Pancreas (tissue), 10 donors: ENCODE data around the gene NACA2. TPM values are rescaled to one million over a fixed set of nuclear protein-coding genes. Genes with fewer than 3 reads are reported as not detected.
A peak's percentile ranks its signal among the peaks of the same experiment; 100 is the strongest.
"Not testable (repeated sequence)": the region's sequence is repeated elsewhere in the genome, so short reads cannot be mapped to it uniquely, and the experiment has no call there.

Experiments
- ATAC-seq, 4 donors: fragments of 200-7000 bp; cut with Tn5 transposase; one replicate each; pipeline versions ENCODE4 v1.8.0 to v1.9.1; 2020; ENCODE audit warnings: mild to moderate bottlenecking in 4 of 4, moderate library complexity in 4 of 4
- DNase-seq, 6 donors: peaks; one replicate each; pipeline ENCODE4 v3.0.0-alpha.2; 2020
- FAIRE-seq: peaks from 2 replicates; lab custom pipeline; 2012; peaks lifted over from hg19 to GRCh38; lab: Jason Lieb, UNC
- H3K27ac ChIP-seq, 4 donors: fragments of 200-600 bp; sonication (generic); 1 replicate in 3 of 4; 2 replicates in 1 of 4; pipeline versions ENCODE4 v1.5.0 to v1.8.0; 2020
- H3K27me3 ChIP-seq, 4 donors: fragments of 200-600 bp; one replicate each; pipeline ENCODE4 v1.8.0; 2021
- H3K36me3 ChIP-seq, 3 donors: fragments of 200-600 bp; sonication (generic) in 1 of 3; one replicate each; pipeline versions ENCODE4 v1.5.0 to v1.8.0; 2020 to 2021
- H3K4me1 ChIP-seq, 3 donors: fragments of 200-600 bp; one replicate each; pipeline ENCODE4 v1.8.0; 2021
- H3K4me3 ChIP-seq, 4 donors: fragments of 200-600 bp; sonication (generic) in 2 of 4; one replicate each; pipeline versions ENCODE4 v1.5.0 to v1.8.0; 2020 to 2021
- H3K9me3 ChIP-seq, 4 donors: fragments of 200-600 bp; one replicate each; pipeline ENCODE4 v1.8.0; 2021
- CTCF ChIP-seq, 4 donors: fragments of 200-600 bp; sonication (generic) in 3 of 4; IDR thresholded peaks; one replicate each; pipeline versions ENCODE4 v1.5.0 to v1.8.0; 2021; ENCODE audit warnings: antibody characterized with exemption in 4 of 4
- WGBS, 2 donors: extraction: QIAGEN DNeasy Blood & Tissue Kit; methylation state at CpG; one replicate each; pipeline ENCODE4 v1.1.7; 2013; 5-methylcytosine and 5-hydroxymethylcytosine counted together
- intact Hi-C, 3 donors: fragments of 100-400 bp; cut with DNase I; formaldehyde crosslinking; loops; one replicate each; pipeline versions ENCODE4 v1.11.1 to v1.14.2; 2022
- polyA plus RNA-seq, 2 donors: library from polyadenylated mRNA; stranded (reverse); fragments of 200-250 nt; gene quantifications; one replicate each; pipeline ENCODE4 v1.2.3, GENCODE V29; 2013
- total RNA-seq, 6 donors: library from RNA; stranded (reverse); fragmentation: NEBNext Ultra II Directional in 4 of 6; extraction: Animal tissue kit (Norgen Biotek cat#: 25700) in 4 of 6; gene quantifications; one replicate each; pipeline versions ENCODE4 v1.2.1 to v1.2.4, GENCODE V29; 2021 to 2023
- donor health status: healthy with polysubstance abuse.
- donor health status: DM: no; HTN: no; CAD: no; lungs with moderate emphysema.
- donor health status: DM: no; HTN: no; CAD: no.
- donor health status: control.
- donor health status: control.
- donor health status: Bipolar disorder and iron deficiency.
- donor health status: DM: yes; HTN: yes; CAD: no.
- donor health status: DM: no; HTN: no; CAD: no.
- donor health status: DM: no; HTN: no; CAD: no.
- donor health status: DM: yes; HTN: yes; CAD: no.

The NACA2 gene
- total and polyA plus RNA-seq, 8 donors = 0.12 TPM; not detected in 7

- DNase-seq (no peak), ATAC-seq (no peak), FAIRE-seq (no peak)
- Histone ChIP-seq H3K4me3 (no peak overlapping the region), H3K4me1 (no peaks in the 10 kb centered on the region), H3K36me3 (no peaks in the 10 kb centered on the region), H3K27ac (no peak overlapping the region), H3K27me3 (no peaks in the 10 kb centered on the region), H3K9me3 (no peaks in the 10 kb centered on the region)
- no peak for TF ChIP-seq CTCF (IDR thresholded peaks at IDR 0.05)
- 92 to 93% methylated on average over 8 of the region's 8 CpGs for WGBS, 2 donors
- intact Hi-C loops = no loop called here
These were observed 911 bp upstream of the NACA2 start for GRCh38 chr17:61591930-61592329.

- DNase-seq (no peak), FAIRE-seq (no peak), ATAC-seq (no peak)
- Histone ChIP-seq H3K36me3 (no peaks in the 10 kb centered on the region), H3K4me1 (no peaks in the 10 kb centered on the region), H3K9me3 (no peaks in the 10 kb centered on the region), H3K4me3 (no peak overlapping the region), H3K27me3 (no peaks in the 10 kb centered on the region), H3K27ac (no peak overlapping the region)
- intact Hi-C loops = no loop called here
- TF ChIP-seq CTCF (IDR thresholded peaks at IDR 0.05) = no peak
- WGBS, 2 donors = 95 to 97% methylated on average over 5 of the region's 5 CpGs
These were observed 1.0 kb downstream of the NACA2 start for GRCh38 chr17:61589990-61590389.

- Histone ChIP-seq H3K36me3 (no peaks in the 10 kb centered on the region), H3K4me3 (no peak overlapping the region), H3K27ac (no peak overlapping the region), H3K9me3 (no peaks in the 10 kb centered on the region), H3K4me1 (no peaks in the 10 kb centered on the region), H3K27me3 (no peaks in the 10 kb centered on the region)
- intact Hi-C loops = no loop called here
- 37 to 43% methylated on average over 4 of the region's 4 CpGs for WGBS, 2 donors
- FAIRE-seq (no peak), DNase-seq (peak in 1 of 6 donors; percentile 4), ATAC-seq (peak in 3 of 4 donors; percentile 65 to 67 (median 66))
- no peak for TF ChIP-seq CTCF (IDR thresholded peaks at IDR 0.05)
These were observed 3.0 kb downstream of the NACA2 start for GRCh38 chr17:61587807-61588660.

GRCh38 chr17:61587242-61587641 lies 3.8 kb downstream of the NACA2 start:
- WGBS, 2 donors = 57 to 74% methylated on average over 1 of the region's 1 CpG
- no peaks in the 10 kb centered on the region for H3K36me3 ChIP-seq
- intact Hi-C loops = no loop called here

GRCh38 chr17:61586622-61587021 lies 4.4 kb downstream of the NACA2 start:
- FAIRE-seq, H3K27ac ChIP-seq, H3K27me3 ChIP-seq, H3K4me1 ChIP-seq, H3K36me3 ChIP-seq, DNase-seq, ATAC-seq, H3K9me3 ChIP-seq, H3K4me3 ChIP-seq, intact Hi-C loops: not testable (repeated sequence)
- WGBS, 2 donors = 74 to 80% methylated on average over 3 of the region's 3 CpGs

More at GRCh38 chr17:61587242-61587641, 3.8 kb downstream of the NACA2 start:
- H3K27me3 ChIP-seq = no peaks in the 10 kb centered on the region
- DNase-seq = no peak
- FAIRE-seq = no peak
- no peak for TF ChIP-seq CTCF (IDR thresholded peaks at IDR 0.05)
- no peak overlapping the region for H3K27ac ChIP-seq
- no peaks in the 10 kb centered on the region for H3K4me1 ChIP-seq
- H3K9me3 ChIP-seq = no peaks in the 10 kb centered on the region
- ATAC-seq = no peak
- H3K4me3 ChIP-seq = no peak overlapping the region
